Keratinocyte (primary cell): ENCODE measurements around the gene MSI2.

Source experiments
- CTCF ChIP-seq, 3 experiments: IDR thresholded peaks in 1 of 3; conservative IDR thresholded peaks in 1 of 3; optimal IDR thresholded peaks in 1 of 3; 2 replicates in 2 of 3; 3 replicates in 1 of 3; pipeline versions ENCODE3 to v1.5.1; 2011; ENCODE audit warnings: low read length in 3 of 3, mild to moderate bottlenecking in 3 of 3, moderate library complexity in 2 of 3, control low read depth in 1 of 3, inconsistent platforms in 1 of 3; ENCODE audit not compliant: insufficient read depth in 2 of 3; ENCODE audit errors: extremely low read depth in 1 of 3
- EZH2 ChIP-seq: IDR thresholded peaks from one replicate; pipeline ENCODE4 v1.6.1; 2012; ENCODE audit warnings: inconsistent platforms, mild to moderate bottlenecking, low read length, moderate library complexity

- TF ChIP-seq EZH2: no peak
- no peak for TF ChIP-seq CTCF (optimal IDR thresholded peaks at IDR 0.05 in 1 of 3, IDR thresholded peaks at IDR 0.05 in 1 of 3, conservative IDR thresholded peaks at IDR 0.05 in 1 of 3; ENCODE audit: extremely low read depth in 1 of 3, insufficient read depth in 2 of 3, low read length in 3 of 3)
Observed at GRCh38 chr17:57375770-57376225, 119.5 kb downstream of the MSI2 start.
